K562 (cell line): Measurements from ENCODE around the gene FBLN7. TPM values are rescaled to one million over a fixed set of nuclear protein-coding genes. Genes with fewer than 3 reads are reported as not detected.

ENCODE experiments used
- ATAC-seq: fragments of 200-7000 bp; cut with Tn5 transposase; 3 replicates; pipeline ENCODE4 v1.9.1; 2020; ENCODE audit warnings: moderate library complexity
- BruUV-seq: library from RNA; stranded (reverse); fragments of 400-500 nt; replicated peaks from 2 replicates; lab custom pipeline; 2021; lab: Mats Ljungman, UMichigan
- CTCF ChIA-PET: fragments of 300-600 bp; formaldehyde crosslinking; extraction: SDS; loops from one replicate; lab custom pipeline; 2021; ENCODE audit warnings: low intra/inter-chr PET ratio; lab: Yijun Ruan, JAX
- POLR2A ChIA-PET: fragments of 300-600, 350-650 bp; sonication (Branson Sonifier 250); formaldehyde crosslinking; extraction: SDS; loops from one replicate; lab custom pipeline; 2021; ENCODE audit warnings: antibody characterized with exemption, inconsistent platforms; lab: Yijun Ruan, JAX
- DNase-seq, 4 experiments: peaks; one replicate each; pipeline versions ENCODE4 v3.0.0 to v3.0.0-alpha.2; 2011 to 2018; ENCODE audit warnings: low spot score in 3 of 4, mixed read lengths in 3 of 4; ENCODE audit errors: extremely low read depth in 1 of 4
- FAIRE-seq: peaks from 2 replicates; lab custom pipeline; 2011; peaks lifted over from hg19 to GRCh38; lab: Jason Lieb, UNC
- H2AFZ ChIP-seq: 2 replicates; pipeline ENCODE4 v1.6.0; 2011; ENCODE audit warnings: low read depth, low read length, control low read depth, inconsistent platforms
- H3K27ac ChIP-seq: fragments of 200-600 bp; 3 replicates; pipeline ENCODE4 v1.8.0; 2011; ENCODE audit warnings: low read depth, mild to moderate bottlenecking, control low read depth, inconsistent platforms, low read length, moderate library complexity, mixed read lengths; ENCODE audit errors: extremely low read depth
- H3K27me3 ChIP-seq, 2 experiments: fragments of 300-600 bp in 1 of 2; 2 replicates in 1 of 2; 3 replicates in 1 of 2; pipeline versions ENCODE4 v1.6.0 to v1.8.0; 2011; ENCODE audit warnings: inconsistent platforms in 2 of 2, low read length in 2 of 2, mild to moderate bottlenecking in 1 of 2, mixed read lengths in 1 of 2, moderate library complexity in 1 of 2; ENCODE audit not compliant: control insufficient read depth in 2 of 2, insufficient read depth in 2 of 2
- H3K36me3 ChIP-seq: fragments of 300-600 bp; 3 replicates; pipeline ENCODE4 v1.8.0; 2011; ENCODE audit warnings: mild to moderate bottlenecking, low read length, inconsistent platforms; ENCODE audit not compliant: control insufficient read depth, insufficient read depth
- H3K4me1 ChIP-seq, 2 experiments: fragments of 200-600 bp in 1 of 2; replicated peaks in 1 of 2; 2 replicates in 1 of 2; 3 replicates in 1 of 2; pipeline versions ENCODE4 v1.5.1 to v1.8.0; 2011; ENCODE audit warnings: inconsistent platforms in 2 of 2, low read length in 2 of 2, mild to moderate bottlenecking in 1 of 2, mixed read lengths in 1 of 2, moderate library complexity in 1 of 2; ENCODE audit not compliant: control insufficient read depth in 2 of 2, insufficient read depth in 2 of 2
- H3K4me2 ChIP-seq: 2 replicates; pipeline ENCODE4 v1.6.1; 2011; ENCODE audit warnings: low read length, control low read depth, inconsistent platforms, mixed read lengths; ENCODE audit not compliant: insufficient read depth
- H3K4me3 ChIP-seq: fragments of 200-600 bp; sonication (generic), shearing (Covaris generic); 2 replicates; pipeline ENCODE4 v1.5.1; 2016; ENCODE audit warnings: control low read depth, inconsistent platforms
- H3K79me2 ChIP-seq: fragments of 200-600 bp; 3 replicates; pipeline ENCODE4 v1.8.0; 2011; ENCODE audit warnings: low read length, inconsistent platforms; ENCODE audit not compliant: control insufficient read depth, insufficient read depth
- H3K9ac ChIP-seq, 2 experiments: 2 replicates each; pipeline versions ENCODE4 v1.6.0 to v1.6.1; 2011; ENCODE audit warnings: low read depth in 2 of 2, low read length in 2 of 2, control low read depth in 1 of 2, inconsistent platforms in 1 of 2, mild to moderate bottlenecking in 1 of 2, mixed read lengths in 1 of 2; ENCODE audit not compliant: insufficient read depth in 1 of 2
- H3K9me1 ChIP-seq: one replicate; pipeline ENCODE4 v1.6.0; 2011; ENCODE audit warnings: inconsistent platforms, mild to moderate bottlenecking, low read length, moderate library complexity; ENCODE audit not compliant: control insufficient read depth, insufficient read depth
- H3K9me3 ChIP-seq: replicated peaks from 2 replicates; pipeline ENCODE4 v1.5.1; 2011; ENCODE audit warnings: low read depth, low read length, inconsistent platforms; ENCODE audit not compliant: control insufficient read depth, insufficient read depth
- H4K20me1 ChIP-seq: replicated peaks from 2 replicates; pipeline ENCODE4 v1.6.1; 2011; ENCODE audit warnings: low read length, inconsistent platforms, mixed read lengths; ENCODE audit not compliant: control insufficient read depth, insufficient read depth
- CAMTA2 ChIP-seq: fragments of 250-450 bp; sonication (Bioruptor Pico); conservative IDR thresholded peaks from 2 replicates; pipeline ENCODE4 v1.5.1; 2022
- ELF2 ChIP-seq: fragments of 250-450 bp; sonication (Bioruptor Pico); IDR thresholded peaks from 2 replicates; pipeline ENCODE4 v1.5.0; 2021; ENCODE audit warnings: mild to moderate bottlenecking
- EP300 ChIP-seq: IDR thresholded peaks from 2 replicates; pipeline ENCODE4 v1.6.1; 2012; ENCODE audit warnings: low read length, improper control_type of control experiment
- FOXM1 ChIP-seq, 2 experiments: fragments of 450-650 bp in 1 of 2; sonication (generic) in 1 of 2; formaldehyde crosslinking in 1 of 2; IDR thresholded peaks; 2 replicates each; pipeline versions ENCODE4 v1.6.1 to v1.9.0; 2017 to 2022; ENCODE audit warnings: low read depth in 2 of 2, mild to moderate bottlenecking in 2 of 2, missing genetic modification reagents in 1 of 2, moderate library complexity in 1 of 2
- ILK ChIP-seq: fragments of 450-650 bp; IDR thresholded peaks from 2 replicates; pipeline ENCODE4 v1.6.1; 2016; ENCODE audit warnings: missing genetic modification characterization, low read depth, mild to moderate bottlenecking, missing compliant biosample characterization, moderate library complexity, borderline replicate concordance
- KLF16 ChIP-seq: IDR thresholded peaks from 2 replicates; pipeline ENCODE4 v1.6.1; 2016; ENCODE audit warnings: antibody characterized with exemption
- LCOR ChIP-seq: sonication (generic); formaldehyde crosslinking; IDR thresholded peaks from 2 replicates; pipeline ENCODE4 v1.8.0; 2022; ENCODE audit warnings: mild to moderate bottlenecking, missing genetic modification reagents
- MAFG ChIP-seq: fragments of 450-650 bp; conservative IDR thresholded peaks from 2 replicates; pipeline ENCODE4 v1.6.1; 2016; ENCODE audit warnings: missing genetic modification characterization, missing compliant biosample characterization
- NR1H2 ChIP-seq: sonication (generic); formaldehyde crosslinking; IDR thresholded peaks from 2 replicates; pipeline ENCODE4 v1.4.0; 2020; ENCODE audit warnings: mild to moderate bottlenecking, missing genetic modification reagents
- POLR2G ChIP-seq: fragments of 200-400 bp; formaldehyde crosslinking; IDR thresholded peaks from 2 replicates; pipeline ENCODE4 v1.6.1; 2017; ENCODE audit warnings: low read depth, mild to moderate bottlenecking, antibody characterized with exemption, low read length, moderate library complexity
- PURB ChIP-seq: sonication (generic); formaldehyde crosslinking; IDR thresholded peaks from 2 replicates; pipeline ENCODE4 v1.9.0; 2021; ENCODE audit warnings: low read depth, mild to moderate bottlenecking, missing genetic modification reagents
- SAFB ChIP-seq: fragments of 200-400 bp; formaldehyde crosslinking; IDR thresholded peaks from 2 replicates; pipeline ENCODE4 v1.6.1; 2017; ENCODE audit warnings: low read depth, low read length, borderline replicate concordance
- TRIM28 ChIP-seq: fragments of 450-650 bp; IDR thresholded peaks from 2 replicates; pipeline ENCODE4 v1.6.1; 2017
- XRCC5 ChIP-seq: fragments of 200-400 bp; formaldehyde crosslinking; IDR thresholded peaks from 2 replicates; pipeline ENCODE4 v1.6.1; 2017; ENCODE audit warnings: low read depth, mild to moderate bottlenecking, low read length
- YBX1 ChIP-seq: fragments of 450-650 bp; IDR thresholded peaks from 2 replicates; pipeline ENCODE4 v1.7.1; 2016; ENCODE audit warnings: mild to moderate bottlenecking
- ZNF174 ChIP-seq: fragments of 250-450 bp; sonication (Bioruptor Pico); IDR thresholded peaks from 2 replicates; pipeline ENCODE4 v1.4.0; 2020; ENCODE audit warnings: mild to moderate bottlenecking
- ZNF77 ChIP-seq: fragments of 250-450 bp; sonication (Bioruptor Pico); IDR thresholded peaks from 2 replicates; pipeline ENCODE4 v1.5.0; 2020
- WGBS: fragments of 100-300 bp; shearing (Covaris generic); methylation state at CpG from one replicate; pipeline ENCODE4 v1.1.6; 2016; ENCODE audit warnings: low coverage, mixed read lengths; ENCODE audit not compliant: insufficient coverage; ENCODE audit errors: missing lambda C conversion rate; 5-methylcytosine and 5-hydroxymethylcytosine counted together
- in situ Hi-C: fragments of 300-500 bp; cut with MboI; formaldehyde crosslinking; loops from 4 replicates; pipeline ENCODE4 v1.15.0; 2018; ENCODE audit warnings: inconsistent platforms, mixed read lengths
- intact Hi-C: fragments of 100-400 bp; cut with micrococcal nuclease; formaldehyde crosslinking; loops from 2 replicates; pipeline ENCODE4 v1.14.2; 2022
- polyA plus RNA-seq, 8 experiments: library from polyadenylated mRNA; depleted of rRNA in 4 of 8; stranded (reverse) in 5 of 8; unstranded in 3 of 8; fragments of >200 nt; fragmentation: Nextera tagmentation in 2 of 8; fragmentation: Illumina TruSeq in 1 of 8; extraction: Ambion mirVana in 2 of 8; extraction: Trizol in 1 of 8; gene quantifications; 2 replicates each; pipeline versions ENCODE4 v1.2.1 to v1.2.3, GENCODE V29; 2011 to 2014; ENCODE audit warnings: inconsistent platforms in 1 of 8, missing spikeins in 1 of 8
- total RNA-seq, 7 experiments: library from RNA; depleted of rRNA in 6 of 7; stranded (reverse); fragments of >200 nt in 6 of 7; fragmentation: Illumina TruSeq in 2 of 7; extraction: Trizol in 2 of 7; gene quantifications; 2 replicates each; pipeline versions ENCODE4 v1.2.1 to v1.2.3, GENCODE V29; 2011 to 2021; ENCODE audit warnings: low replicate concordance in 1 of 7
- TF ChIP-seq, protein P1 (sequence below): sonication (generic); formaldehyde crosslinking; IDR thresholded peaks from 2 replicates; pipeline ENCODE4 v1.8.1; 2023; ENCODE audit warnings: mild to moderate bottlenecking, missing genetic modification reagents
- TF ChIP-seq, protein P2 (sequence below): fragments of 450-650 bp; IDR thresholded peaks from 2 replicates; pipeline ENCODE4 v1.6.1; 2018; ENCODE audit warnings: mild to moderate bottlenecking, low read depth; ENCODE audit not compliant: partially characterized antibody

The FBLN7 gene
- total and polyA plus RNA-seq, 9 of the 15 experiments (the other 6 are each of a cell fraction or from before 2014, with no cell fraction given): 0.13 TPM; not detected in 8

DNA sequence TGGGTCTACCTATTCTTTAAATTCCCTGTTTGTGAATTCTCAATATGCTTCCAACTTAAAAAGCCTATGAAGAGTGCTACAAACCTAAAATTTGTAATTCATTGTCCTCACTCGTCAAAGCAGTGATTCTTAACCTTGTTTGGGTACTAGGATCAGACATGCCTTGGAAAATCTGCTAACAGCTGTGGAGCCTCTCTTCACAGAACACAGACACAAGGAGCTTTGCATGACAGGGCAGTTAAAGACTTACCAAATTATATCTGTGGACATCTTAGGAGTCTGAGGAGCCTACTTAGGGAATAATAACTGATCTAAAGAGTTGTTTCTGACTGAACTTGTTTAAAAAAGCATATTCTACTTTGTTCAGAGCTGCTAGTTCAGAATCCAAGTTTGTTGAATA lies 45.0 kb upstream of the FBLN7 start (continued):
- TF ChIP-seq PURB (CRISPR knock-in tag) (no peak), YBX1 (no peak), LCOR (CRISPR knock-in tag) (no peak), ILK (tag) (no peak)
- TF ChIP-seq, protein P1, sequence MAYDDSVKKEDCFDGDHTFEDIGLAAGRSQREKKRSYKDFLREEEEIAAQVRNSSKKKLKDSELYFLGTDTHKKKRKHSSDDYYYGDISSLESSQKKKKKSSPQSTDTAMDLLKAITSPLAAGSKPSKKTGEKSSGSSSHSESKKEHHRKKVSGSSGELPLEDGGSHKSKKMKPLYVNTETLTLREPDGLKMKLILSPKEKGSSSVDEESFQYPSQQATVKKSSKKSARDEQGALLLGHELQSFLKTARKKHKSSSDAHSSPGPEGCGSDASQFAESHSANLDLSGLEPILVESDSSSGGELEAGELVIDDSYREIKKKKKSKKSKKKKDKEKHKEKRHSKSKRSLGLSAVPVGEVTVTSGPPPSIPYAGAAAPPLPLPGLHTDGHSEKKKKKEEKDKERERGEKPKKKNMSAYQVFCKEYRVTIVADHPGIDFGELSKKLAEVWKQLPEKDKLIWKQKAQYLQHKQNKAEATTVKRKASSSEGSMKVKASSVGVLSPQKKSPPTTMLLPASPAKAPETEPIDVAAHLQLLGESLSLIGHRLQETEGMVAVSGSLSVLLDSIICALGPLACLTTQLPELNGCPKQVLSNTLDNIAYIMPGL (CRISPR knock-in tag): no peak

DNA sequence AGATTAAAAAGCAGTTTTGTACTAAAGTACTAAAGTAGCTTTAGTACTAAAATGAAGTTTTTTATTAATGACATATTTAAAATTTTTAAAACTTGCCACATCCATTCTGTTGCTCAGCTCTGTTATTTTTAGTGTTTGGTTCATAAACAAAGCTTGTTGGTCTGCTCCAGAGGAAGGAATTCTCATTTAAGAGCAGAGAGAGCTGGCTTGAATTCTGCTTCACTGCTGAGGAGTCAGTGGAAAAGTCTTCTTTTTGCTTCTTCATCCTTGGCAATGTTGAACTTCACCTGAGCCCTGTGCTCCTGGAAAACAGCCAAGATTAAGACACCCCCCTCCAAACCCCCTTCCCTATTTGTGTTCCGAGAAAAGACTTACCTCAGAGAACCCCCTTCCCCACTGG lies 42.5 kb upstream of the FBLN7 start:
- no peaks in the 10 kb centered on the region for H3K4me1 ChIP-seq
- BruUV-seq: no TSS peak
- CTCF ChIA-PET: no interaction called here

More for the DNA sequence above, 42.5 kb upstream of the FBLN7 start:
- POLR2A ChIA-PET: no interaction called here
- FAIRE-seq (no peak), ATAC-seq (no peak), DNase-seq (no peak)
- Histone ChIP-seq H3K36me3 (peaks cover 33% of the 10 kb centered on the region), H4K20me1 (no peaks in the 10 kb centered on the region), H3K9me1 (no peaks in the 10 kb centered on the region), H3K27ac (no peak overlapping the region), H3K27me3 (no peaks in the 10 kb centered on the region), H3K79me2 (no peaks in the 10 kb centered on the region), H2AFZ (no peak overlapping the region), H3K9me3 (no peaks in the 10 kb centered on the region), H3K4me3 (no peak overlapping the region), H3K9ac (no peak overlapping the region), H3K4me2 (no peak overlapping the region)
- in situ Hi-C loops: no loop called here
- TF ChIP-seq ZNF77 (CRISPR knock-in tag) (no peak), POLR2G (no peak), XRCC5 (no peak), CAMTA2 (CRISPR knock-in tag) (no peak), NR1H2 (CRISPR knock-in tag) (no peak), EP300 (no peak), TRIM28 (no peak), ELF2 (CRISPR knock-in tag) (no peak), ZNF174 (no peak), MAFG (no peak), KLF16 (no peak), FOXM1 (IDR thresholded peaks at IDR 0.05; ENCODE audit: low read depth) (no peak), FOXM1 (CRISPR knock-in tag; IDR thresholded peaks at IDR 0.05; ENCODE audit: low read depth) (no peak), SAFB (no peak)
- TF ChIP-seq, protein P2, sequence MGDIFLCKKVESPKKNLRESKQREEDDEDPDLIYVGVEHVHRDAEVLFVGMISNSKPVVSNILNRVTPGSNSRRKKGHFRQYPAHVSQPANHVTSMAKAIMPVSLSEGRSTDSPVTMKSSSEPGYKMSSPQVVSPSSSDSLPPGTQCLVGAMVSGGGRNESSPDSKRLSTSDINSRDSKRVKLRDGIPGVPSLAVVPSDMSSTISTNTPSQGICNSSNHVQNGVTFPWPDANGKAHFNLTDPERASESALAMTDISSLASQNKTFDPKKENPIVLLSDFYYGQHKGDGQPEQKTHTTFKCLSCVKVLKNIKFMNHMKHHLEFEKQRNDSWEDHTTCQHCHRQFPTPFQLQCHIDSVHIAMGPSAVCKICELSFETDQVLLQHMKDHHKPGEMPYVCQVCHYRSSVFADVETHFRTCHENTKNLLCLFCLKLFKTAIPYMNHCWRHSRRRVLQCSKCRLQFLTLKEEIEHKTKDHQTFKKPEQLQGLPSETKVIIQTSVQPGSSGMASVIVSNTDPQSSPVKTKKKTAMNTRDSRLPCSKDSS: no peak
- intact Hi-C loops: no loop called here
- no CpG with 5 or more reads among the region's 1 CpG for WGBS
